Neural progenitor cell (in vitro differentiated cells): Measurements from ENCODE around the gene LIN7B.

Source experiments
- CTCF ChIP-seq: fragments of 200-600 bp; sonication (generic); IDR thresholded peaks from 2 replicates; pipeline ENCODE4 v1.5.1; 2017; ENCODE audit warnings: antibody characterized with exemption, mild to moderate bottlenecking
- EZH2 ChIP-seq: fragments of 200-600 bp; sonication (generic); IDR thresholded peaks from 2 replicates; pipeline ENCODE4 v1.6.1; 2017; ENCODE audit warnings: antibody characterized with exemption, mild to moderate bottlenecking, moderate library complexity
- EZH2phosphoT487 ChIP-seq: fragments of 200-600 bp; sonication (generic); IDR thresholded peaks from 2 replicates; pipeline ENCODE4 v1.6.1; 2017; ENCODE audit warnings: antibody characterized with exemption

DNA sequence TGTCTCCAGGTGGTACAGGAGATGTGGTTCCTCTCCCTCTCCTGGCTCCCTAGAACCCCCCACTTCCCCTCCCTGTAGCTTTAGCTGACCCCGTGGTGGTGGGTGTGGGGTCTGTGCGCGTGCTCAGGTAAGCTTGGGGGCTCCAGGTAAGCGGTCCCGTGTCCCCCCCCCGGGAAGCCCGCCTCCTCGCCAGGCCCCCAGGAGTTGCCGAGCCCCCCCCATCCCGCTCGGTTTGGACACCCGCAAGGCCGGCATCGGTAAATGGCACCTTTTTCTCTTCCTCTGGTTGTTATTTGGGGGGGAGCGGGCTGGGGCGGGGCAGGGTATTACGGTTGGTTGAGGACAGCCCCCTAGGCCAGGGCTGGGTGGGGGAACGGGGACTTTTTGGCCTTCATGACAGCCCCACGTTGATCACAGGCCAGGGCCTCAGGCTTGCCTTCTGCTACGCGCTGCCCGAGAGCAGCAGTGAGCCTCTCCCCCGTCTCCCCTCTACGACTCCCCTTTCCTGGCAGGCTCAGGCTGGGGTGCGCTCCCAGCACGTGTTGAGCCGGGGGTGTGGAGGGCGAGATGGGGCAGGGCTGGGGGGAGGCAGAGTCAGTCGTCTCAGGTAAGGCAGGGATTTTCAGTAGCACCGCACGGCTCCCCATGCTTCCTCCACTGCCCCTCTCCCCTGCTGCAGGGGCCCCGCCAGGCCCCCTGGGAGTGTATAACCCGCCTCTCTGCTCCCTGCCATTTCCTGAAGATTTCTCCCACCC is 10.7 kb upstream of the LIN7B start:
- TF ChIP-seq CTCF: no peak
- TF ChIP-seq EZH2: no peak
- no peak for TF ChIP-seq EZH2phosphoT487
